Stimulated activated memory B cell treated with anti-CD40 and anti-IgM and Interleukin-4, amounts not matched to agents 10 μg/mL and 1 μg/mL and 100 μg/mL, for 72 hours (primary cell): Measurements from ENCODE around the gene LRRC27.

Experiments
- ATAC-seq: fragments of 150-1000 bp; cut with Tn5 transposase; 2 replicates; pipeline ENCODE4 v1.10.0; 2021
- H3K27ac Mint-ChIP-seq: one replicate; pipeline ENCODE4 v1.8.0; 2022; ENCODE audit warnings: mild to moderate bottlenecking, mixed read lengths
- H3K27me3 Mint-ChIP-seq: one replicate; pipeline ENCODE4 v1.8.0; 2022; ENCODE audit warnings: mixed read lengths
- H3K36me3 Mint-ChIP-seq: one replicate; pipeline ENCODE4 v1.8.0; 2022; ENCODE audit warnings: mixed read lengths
- H3K4me1 Mint-ChIP-seq: one replicate; pipeline ENCODE4 v1.8.0; 2022; ENCODE audit warnings: mixed read lengths
- H3K4me3 Mint-ChIP-seq: one replicate; pipeline ENCODE4 v1.8.0; 2022; ENCODE audit warnings: mild to moderate bottlenecking, moderate library complexity, mixed read lengths
- H3K9me3 Mint-ChIP-seq: one replicate; pipeline ENCODE4 v1.8.0; 2022; ENCODE audit warnings: mixed read lengths

LRRC27 gene

DNA sequence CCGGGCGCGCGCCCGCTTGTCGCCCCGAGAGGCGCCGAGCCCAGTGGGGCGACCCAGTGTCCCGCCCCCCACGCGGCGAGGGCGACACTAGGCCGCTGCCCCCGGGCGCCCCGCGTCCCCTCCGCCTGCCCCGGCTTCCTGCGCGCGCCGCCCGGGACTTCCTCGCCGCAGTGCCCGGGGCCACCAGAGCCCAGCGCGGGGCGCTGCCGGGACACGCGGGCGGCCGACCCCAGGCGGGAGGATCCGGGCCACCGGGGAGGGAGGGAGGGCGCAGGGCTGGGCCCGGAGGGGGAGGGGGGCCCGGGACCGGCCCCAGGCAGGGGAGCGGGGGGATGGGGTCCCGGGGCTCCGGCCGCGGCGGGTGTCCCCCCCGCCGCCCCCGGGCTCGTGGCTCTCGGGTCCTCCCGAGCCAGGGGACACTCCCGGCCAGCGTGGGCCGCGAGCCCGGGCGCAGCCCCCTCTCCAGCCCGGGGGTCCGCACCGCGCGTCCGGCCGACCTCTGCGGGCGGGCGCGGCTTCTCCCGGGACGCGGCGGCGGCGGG lies 64.6 kb downstream of the LRRC27 start:
- H3K9me3 Mint-ChIP-seq: peaks cover 8% of the 10 kb centered on the region
- no peaks in the 10 kb centered on the region for H3K36me3 Mint-ChIP-seq
- H3K27ac Mint-ChIP-seq: no peak overlapping the region
- H3K4me1 Mint-ChIP-seq: peaks cover 67% of the 10 kb centered on the region
- no peaks in the 10 kb centered on the region for H3K27me3 Mint-ChIP-seq
- H3K4me3 Mint-ChIP-seq: no peak overlapping the region
- peak; percentile 75 for ATAC-seq

DNA sequence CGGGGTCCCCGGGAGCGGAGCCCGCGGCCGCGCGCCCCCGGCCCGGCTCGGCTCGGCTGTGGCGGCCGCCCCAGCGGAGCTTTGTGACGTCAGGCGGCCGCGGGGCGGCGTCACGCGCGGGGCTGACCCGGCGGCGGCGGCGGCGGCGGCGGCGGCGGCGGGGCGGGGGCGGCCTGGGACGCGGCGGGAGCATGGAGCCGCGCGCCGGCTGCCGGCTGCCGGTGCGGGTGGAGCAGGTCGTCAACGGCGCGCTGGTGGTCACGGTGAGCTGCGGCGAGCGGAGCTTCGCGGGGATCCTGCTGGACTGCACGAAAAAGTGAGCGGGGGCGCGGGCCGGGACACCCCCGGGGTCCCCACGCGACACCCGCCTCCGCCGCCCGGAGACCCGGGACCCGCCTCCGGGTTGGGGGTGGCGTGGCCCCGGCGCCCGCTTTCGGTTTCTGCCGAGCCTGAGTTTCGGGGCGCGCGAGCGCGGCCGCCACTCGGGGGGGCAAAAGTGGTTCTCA lies 65.1 kb downstream of the LRRC27 start, which contains the start of gene PWWP2B:
Gene PWWP2B (plus strand): TSS at position 165 of the 506 bp plus-strand sequence. CDS start 27 bp downstream, at position 192.
- no peaks in the 10 kb centered on the region for H3K36me3 Mint-ChIP-seq
- H3K4me3 Mint-ChIP-seq: peak within 1 kb of the TSS; percentile 91
- ATAC-seq: peak; percentile 50
- no peaks in the 10 kb centered on the region for H3K27me3 Mint-ChIP-seq
- peak within 1 kb of the TSS; percentile 83 for H3K27ac Mint-ChIP-seq
- H3K4me1 Mint-ChIP-seq: peaks cover 72% of the 10 kb centered on the region
- peaks cover 5% of the 10 kb centered on the region for H3K9me3 Mint-ChIP-seq

DNA sequence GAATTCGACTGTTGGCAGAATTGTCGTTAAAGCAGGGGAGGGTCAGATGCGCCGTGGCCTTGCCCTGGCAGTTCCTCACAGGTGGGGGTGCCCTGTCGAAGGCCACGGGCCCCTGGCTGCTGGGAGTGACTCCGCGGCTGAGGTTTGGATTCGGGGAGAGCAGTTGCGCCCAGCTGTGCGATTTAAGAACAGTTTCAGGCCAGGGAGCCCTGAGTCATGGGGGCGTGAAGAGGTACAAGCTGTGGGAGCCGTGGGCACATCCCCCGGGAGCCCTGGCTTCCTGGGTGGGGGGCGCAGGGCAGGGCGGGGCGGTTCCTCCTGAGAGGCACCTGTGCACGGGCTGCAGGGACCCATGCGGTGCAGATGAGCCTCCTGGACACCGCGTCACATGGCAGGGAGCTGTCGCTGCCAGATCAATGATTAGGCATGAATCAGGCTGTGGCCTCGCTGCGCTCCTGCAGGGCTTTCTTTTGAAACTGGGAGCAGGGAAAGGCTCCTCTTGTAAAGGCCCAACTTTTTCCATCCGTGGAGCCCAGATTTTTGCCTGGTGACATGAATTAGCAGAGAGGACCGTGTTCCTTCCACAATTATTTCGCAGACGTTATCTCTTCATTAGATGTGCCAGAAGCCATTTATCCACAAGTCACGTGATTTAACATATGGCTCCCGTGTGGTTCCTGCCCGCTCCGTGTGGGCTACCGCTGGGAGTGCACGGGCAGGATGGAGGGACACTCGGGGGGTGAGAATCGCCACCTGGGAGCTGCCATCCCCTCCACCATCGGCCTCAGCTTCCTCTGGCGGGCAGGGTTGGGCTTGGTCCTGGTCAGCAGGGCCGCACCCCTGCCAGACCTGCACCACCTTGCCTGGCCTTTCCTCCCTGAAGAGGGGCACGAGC lies 65.9 kb downstream of the LRRC27 start:
- H3K27ac Mint-ChIP-seq: peak overlapping the region; percentile 83
- peak; percentile 32 for ATAC-seq
- H3K9me3 Mint-ChIP-seq: no peaks in the 10 kb centered on the region
- peak overlapping the region; percentile 91 for H3K4me3 Mint-ChIP-seq
- H3K27me3 Mint-ChIP-seq: no peaks in the 10 kb centered on the region
- no peaks in the 10 kb centered on the region for H3K36me3 Mint-ChIP-seq
- peaks cover 77% of the 10 kb centered on the region for H3K4me1 Mint-ChIP-seq

DNA sequence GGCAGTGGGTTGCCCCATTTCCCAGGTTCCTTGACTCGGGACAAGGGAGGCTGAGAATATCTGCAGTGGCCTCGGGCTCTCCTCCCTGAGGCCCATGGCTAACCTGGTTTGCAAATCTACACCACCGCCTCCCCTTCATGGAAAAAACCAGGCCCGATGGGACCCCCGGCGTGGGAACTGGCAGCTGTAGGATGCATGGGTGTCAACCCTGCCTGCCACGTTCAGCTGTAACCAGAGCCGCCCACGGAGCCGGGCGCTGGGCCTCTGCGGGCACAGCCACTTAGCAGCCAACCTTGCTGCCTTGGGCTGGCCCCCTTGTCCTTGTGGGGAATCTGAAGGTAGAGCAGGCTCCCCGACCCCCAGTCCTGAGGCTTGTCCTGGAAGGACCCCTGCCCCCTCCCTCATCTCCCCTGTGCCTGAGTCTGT lies 66.6 kb downstream of the LRRC27 start:
- Mint-ChIP-seq H3K9me3 (no peaks in the 10 kb centered on the region), H3K27ac (peak overlapping the region; percentile 83), H3K36me3 (no peaks in the 10 kb centered on the region), H3K27me3 (no peaks in the 10 kb centered on the region), H3K4me3 (peak overlapping the region; percentile 91), H3K4me1 (peaks cover 78% of the 10 kb centered on the region)
- no peak for ATAC-seq

DNA sequence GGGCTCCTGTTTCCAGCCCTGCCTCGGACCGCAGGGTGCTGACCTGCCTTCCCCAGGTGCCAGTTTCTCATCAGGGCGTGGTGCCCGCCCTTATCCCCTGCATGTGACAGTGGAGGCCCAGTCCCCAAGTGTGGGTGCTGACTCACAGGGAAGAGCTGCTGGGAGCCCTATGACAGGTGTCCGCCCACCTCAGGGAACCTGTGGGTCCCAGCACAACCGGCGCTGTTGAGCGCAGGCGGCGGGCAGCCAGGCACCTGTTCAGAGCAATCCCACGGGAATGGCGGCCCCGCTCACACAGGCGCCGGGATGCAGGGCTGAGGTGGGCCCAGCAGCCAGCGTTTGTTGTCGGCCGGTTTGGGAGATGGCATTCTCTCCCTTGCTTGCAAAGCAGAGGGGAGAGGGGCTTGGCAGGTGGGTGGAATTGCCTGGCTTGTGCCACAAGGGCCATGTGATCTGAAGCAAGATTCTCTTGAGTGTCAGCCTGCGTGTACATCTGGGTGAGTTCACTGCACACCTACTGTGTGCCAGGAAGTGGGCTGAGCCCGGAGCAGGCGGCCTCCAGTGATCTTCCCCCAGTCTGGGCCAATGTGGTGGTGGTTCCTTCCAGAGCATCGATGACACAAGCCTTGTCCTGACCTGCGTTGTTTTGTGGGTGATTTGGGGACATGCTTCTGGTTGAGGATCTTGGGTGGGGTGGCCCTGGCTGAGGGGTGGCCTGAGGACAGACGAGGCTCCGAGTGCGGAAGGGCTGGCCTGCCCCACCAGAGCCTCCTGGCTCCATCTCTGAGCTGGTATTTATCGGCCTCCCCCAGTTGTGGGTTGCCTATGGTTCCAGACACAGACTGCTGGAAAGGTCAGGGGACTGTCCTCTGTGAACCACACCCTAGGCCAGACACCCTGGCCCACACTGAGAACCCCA lies 67.4 kb downstream of the LRRC27 start:
- Mint-ChIP-seq H3K27me3 (no peaks in the 10 kb centered on the region), H3K4me1 (peaks cover 70% of the 10 kb centered on the region), H3K27ac (peak overlapping the region; percentile 83), H3K9me3 (no peaks in the 10 kb centered on the region), H3K36me3 (no peaks in the 10 kb centered on the region), H3K4me3 (peak overlapping the region; percentile 59)
- no peak for ATAC-seq

DNA sequence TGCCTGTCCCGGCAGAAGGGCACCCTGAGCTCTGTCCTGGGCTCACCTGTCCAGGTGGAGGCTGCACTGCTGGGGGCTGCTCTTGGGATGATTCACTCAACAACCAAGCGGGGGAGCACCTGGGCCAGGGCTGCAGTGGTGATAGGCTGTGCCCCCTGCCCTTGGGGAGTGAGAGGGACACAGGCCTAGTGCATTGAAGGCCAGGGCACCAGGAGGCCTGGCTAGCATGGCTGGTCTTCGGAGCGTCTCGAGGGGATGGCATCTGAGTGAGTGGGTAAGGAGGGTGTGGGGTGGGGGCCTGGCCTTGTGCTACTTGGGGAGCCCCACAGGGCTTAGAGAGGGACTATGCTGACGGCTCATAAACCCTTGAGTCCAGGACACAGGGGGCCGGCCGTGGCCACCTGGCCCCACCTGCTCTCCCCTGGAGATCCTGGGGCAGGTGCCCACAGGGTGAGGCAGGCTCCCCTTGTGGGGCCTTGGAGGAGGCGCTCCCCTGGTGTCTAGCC lies 68.1 kb downstream of the LRRC27 start:
- H3K36me3 Mint-ChIP-seq: peaks cover 1% of the 10 kb centered on the region
- H3K4me3 Mint-ChIP-seq: no peak overlapping the region
- no peaks in the 10 kb centered on the region for H3K27me3 Mint-ChIP-seq

DNA sequence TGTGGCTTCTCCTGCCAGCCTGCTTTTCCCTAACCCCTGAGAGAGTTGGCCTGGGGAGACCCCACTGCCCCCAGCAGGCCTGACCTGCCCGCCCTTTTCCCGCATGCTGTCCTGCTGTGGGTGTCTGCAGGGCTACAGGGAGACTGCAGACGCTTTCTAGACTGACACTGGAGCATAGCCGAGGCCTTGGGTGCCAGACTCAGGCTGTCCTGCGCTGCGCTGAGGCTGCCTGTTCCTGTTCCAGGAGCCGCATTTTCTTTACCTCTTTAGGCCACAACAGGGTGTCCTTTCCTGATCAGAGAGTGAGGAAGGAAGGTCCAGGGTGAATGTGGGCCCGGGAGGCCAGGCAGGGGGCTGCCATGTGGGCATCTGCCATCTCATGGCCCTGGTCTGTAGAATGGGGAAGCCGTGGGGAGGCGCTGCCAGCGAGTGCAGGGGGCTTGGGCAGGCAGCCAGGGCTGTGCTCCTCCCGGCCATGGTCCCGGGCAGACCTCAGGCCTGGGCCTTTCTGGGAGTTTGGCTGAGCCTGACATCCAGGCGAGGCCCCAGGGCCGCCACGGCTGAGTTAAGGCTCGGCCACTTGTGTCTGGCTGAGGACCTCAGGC lies 68.7 kb downstream of the LRRC27 start:
- ATAC-seq: no peak
- Mint-ChIP-seq H3K27me3 (no peaks in the 10 kb centered on the region), H3K4me3 (no peak overlapping the region), H3K9me3 (no peaks in the 10 kb centered on the region), H3K4me1 (peaks cover 58% of the 10 kb centered on the region), H3K36me3 (peaks cover 7% of the 10 kb centered on the region), H3K27ac (peak overlapping the region; percentile 83)

More for the DNA sequence above, 68.1 kb downstream of the LRRC27 start:
- H3K27ac Mint-ChIP-seq: peak overlapping the region; percentile 83
- no peaks in the 10 kb centered on the region for H3K9me3 Mint-ChIP-seq
- peaks cover 63% of the 10 kb centered on the region for H3K4me1 Mint-ChIP-seq
- ATAC-seq: no peak

DNA sequence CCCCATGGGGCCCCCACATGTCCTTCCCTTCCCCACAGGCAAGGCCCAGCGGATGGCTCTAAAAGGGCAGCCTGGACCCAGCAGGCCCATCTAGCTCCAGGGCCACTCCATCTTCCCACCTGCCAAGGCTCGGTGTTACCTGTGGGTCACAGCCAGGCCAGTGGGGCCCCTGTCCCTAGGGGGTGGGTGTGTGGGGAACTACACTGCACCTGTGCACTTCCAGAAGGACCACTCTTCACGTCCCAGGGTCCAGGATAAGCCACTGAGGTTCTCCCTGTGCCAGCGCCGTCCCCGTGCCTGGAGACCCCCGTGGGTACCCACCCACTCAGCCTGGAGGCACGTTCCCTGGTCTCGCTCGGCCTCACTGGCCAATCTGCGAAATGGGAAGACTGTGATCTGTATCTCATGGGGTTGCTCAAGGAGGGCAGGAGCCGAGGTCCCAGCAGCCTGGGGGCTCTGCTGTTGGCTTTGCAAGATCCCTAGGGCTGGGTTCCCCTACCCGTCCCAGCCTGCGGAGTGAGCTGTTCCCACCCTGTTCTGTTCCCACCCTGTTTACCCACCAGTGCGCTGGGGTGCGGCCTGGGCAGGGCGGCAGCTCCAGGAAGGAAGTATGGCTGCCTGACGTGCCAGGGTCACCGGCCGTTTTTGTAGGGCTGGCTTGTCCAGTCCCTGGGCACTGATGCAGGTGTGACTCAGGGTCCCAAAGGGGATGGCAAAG lies 69.6 kb downstream of the LRRC27 start:
- H3K36me3 Mint-ChIP-seq: peaks cover 14% of the 10 kb centered on the region
- H3K27me3 Mint-ChIP-seq: no peaks in the 10 kb centered on the region
- H3K4me3 Mint-ChIP-seq: no peak overlapping the region
- H3K4me1 Mint-ChIP-seq: peaks cover 61% of the 10 kb centered on the region
- no peak for ATAC-seq
- peak overlapping the region; percentile 83 for H3K27ac Mint-ChIP-seq
- no peaks in the 10 kb centered on the region for H3K9me3 Mint-ChIP-seq

DNA sequence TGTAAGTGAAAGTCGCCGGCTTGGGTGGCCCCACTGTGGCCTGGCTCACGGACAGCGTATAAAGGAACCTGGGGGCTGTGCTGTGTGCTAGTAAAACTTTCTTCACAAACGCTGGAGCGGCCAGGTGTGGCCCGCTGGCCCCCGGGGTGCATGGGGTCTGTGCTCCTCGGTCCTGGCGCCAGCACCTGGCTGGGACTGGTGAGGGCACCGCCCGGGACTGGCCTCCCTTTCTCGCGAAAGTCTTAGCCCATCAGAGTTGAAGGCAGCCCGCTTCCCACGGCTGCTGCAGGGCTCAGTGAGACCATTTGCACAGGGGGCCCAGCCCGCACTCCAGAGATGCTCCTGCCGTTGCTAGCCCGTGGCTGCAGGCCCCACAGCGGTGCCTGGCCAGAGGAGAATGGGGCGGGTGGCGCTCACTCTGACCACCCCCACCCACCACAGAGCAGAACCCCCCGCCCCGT lies 70.8 kb downstream of the LRRC27 start:
- ATAC-seq: no peak
- Mint-ChIP-seq H3K4me1 (peaks cover 69% of the 10 kb centered on the region), H3K27me3 (no peaks in the 10 kb centered on the region), H3K4me3 (no peak overlapping the region), H3K36me3 (peaks cover 18% of the 10 kb centered on the region), H3K27ac (no peak overlapping the region), H3K9me3 (no peaks in the 10 kb centered on the region)

DNA sequence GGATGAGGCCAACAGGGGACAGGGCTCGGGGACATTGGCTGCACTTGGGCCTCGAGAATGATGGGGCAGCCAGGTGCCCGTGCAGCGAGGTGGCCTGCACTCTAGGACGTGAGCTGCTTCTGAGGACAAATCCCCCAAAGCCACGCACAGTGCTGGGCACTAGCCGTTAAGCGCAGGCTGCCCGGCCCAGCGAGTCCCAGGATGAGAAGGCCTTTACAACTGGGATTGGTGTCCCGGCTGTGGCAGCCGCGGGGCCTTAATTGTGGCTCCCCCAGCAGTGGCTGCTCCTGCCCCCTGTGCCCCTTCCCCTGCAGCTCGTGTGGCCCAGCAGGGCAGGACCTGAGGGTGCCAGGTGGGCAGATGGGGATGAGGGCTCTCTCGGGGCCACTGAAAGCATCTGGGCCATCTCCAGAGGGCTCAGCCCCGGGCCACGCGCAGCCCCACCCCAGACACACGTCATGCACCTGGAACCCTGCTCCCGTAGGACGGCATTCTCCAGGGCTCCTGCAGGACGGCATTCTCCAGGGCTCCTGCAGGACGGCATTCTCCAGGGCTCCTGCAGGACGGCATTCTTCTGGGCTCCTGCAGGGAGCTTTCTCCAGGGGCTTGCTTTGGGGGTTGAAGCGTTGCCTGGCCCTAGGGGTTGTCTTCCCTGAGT lies 71.6 kb downstream of the LRRC27 start:
- H3K36me3 Mint-ChIP-seq: peaks cover 18% of the 10 kb centered on the region

DNA sequence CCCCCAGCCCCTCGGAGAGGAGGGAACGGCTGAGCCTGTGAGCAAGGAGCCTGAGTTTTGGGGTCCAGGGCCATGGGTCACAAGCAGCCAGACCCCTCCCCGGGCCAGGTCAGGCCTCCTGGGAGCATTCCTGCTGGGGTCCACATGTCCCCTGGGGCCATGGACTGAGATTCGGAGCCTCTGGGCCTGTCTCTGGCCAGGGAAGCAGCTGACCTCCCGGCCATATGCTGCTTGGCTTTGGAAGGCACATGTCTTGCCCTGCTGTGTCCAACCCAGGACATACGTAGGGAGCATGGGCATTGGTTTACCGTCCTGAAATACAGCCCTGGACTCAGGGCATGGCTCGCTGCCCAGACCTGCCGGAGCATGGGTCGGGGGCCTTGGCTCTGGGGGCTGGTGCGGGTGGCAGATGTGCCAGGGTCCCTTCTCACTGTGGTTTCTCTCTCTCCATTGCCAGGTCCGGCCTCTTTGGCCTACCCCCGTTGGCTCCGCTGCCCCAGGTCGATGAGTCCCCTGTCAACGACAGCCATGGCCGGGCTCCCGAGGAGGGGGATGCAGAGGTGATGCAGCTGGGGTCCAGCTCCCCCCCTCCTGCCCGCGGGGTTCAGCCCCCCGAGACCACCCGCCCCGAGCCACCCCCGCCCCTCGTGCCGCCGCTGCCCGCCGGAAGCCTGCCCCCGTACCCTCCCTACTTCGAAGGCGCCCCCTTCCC lies 72.3 kb downstream of the LRRC27 start:
- peak; percentile 4 for ATAC-seq
- no peak overlapping the region for H3K4me3 Mint-ChIP-seq
- H3K27ac Mint-ChIP-seq: no peak overlapping the region
- H3K9me3 Mint-ChIP-seq: no peaks in the 10 kb centered on the region
- peaks cover 18% of the 10 kb centered on the region for H3K36me3 Mint-ChIP-seq
- peaks cover 60% of the 10 kb centered on the region for H3K4me1 Mint-ChIP-seq
- no peaks in the 10 kb centered on the region for H3K27me3 Mint-ChIP-seq

More for the DNA sequence above, 71.6 kb downstream of the LRRC27 start:
- Mint-ChIP-seq H3K27ac (no peak overlapping the region), H3K4me1 (peaks cover 67% of the 10 kb centered on the region), H3K4me3 (no peak overlapping the region), H3K27me3 (no peaks in the 10 kb centered on the region), H3K9me3 (no peaks in the 10 kb centered on the region)
- ATAC-seq: no peak

DNA sequence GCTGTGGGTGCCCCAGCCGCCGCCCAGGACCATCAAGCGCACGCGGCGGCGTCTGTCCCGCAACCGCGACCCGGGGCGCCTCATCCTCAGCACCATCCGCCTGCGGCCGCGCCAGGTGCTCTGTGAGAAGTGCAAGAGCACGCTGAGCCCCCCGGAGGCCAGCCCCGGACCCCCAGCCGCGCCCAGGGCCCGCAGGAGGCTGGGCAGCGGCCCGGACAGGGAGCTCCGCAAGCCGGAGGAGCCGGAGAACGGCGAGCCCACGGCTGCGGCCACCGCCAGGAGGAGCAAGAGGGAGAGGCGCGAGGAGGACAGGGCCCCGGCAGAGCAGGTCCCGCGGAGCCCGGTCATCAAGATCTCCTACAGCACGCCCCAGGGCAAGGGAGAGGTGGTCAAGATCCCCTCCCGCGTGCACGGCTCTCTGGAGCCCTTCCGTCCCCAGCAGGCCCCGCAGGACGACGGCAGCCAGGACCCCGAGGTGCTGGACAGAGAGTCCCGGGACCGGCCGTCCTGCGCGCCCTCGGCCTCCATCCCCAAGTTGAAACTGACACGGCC lies 73.0 kb downstream of the LRRC27 start:
- no peak overlapping the region for H3K27ac Mint-ChIP-seq
- no peaks in the 10 kb centered on the region for H3K9me3 Mint-ChIP-seq
- peaks cover 21% of the 10 kb centered on the region for H3K36me3 Mint-ChIP-seq
- peaks cover 59% of the 10 kb centered on the region for H3K4me1 Mint-ChIP-seq
- no peak overlapping the region for H3K4me3 Mint-ChIP-seq
- ATAC-seq: no peak
- no peaks in the 10 kb centered on the region for H3K27me3 Mint-ChIP-seq
